ENCODE results near the gene SUN1. TPM values are rescaled to one million over a fixed set of nuclear protein-coding genes. Genes with fewer than 3 reads are reported as not detected.

SUN1 gene
- total and polyA plus RNA-seq, 2 of the 8 experiments (the other 6 are each of a cell fraction or from before 2014, with no cell fraction given), result 108 to 158 TPM

GRCh38 chr7:919114-919442 is 86.8 kb downstream of the SUN1 start:
- no peaks in the 10 kb centered on the region for H3K79me2 ChIP-seq (ENCODE audit: control insufficient read depth in 1 of 2, insufficient read depth in 2 of 2, low read length in 2 of 2)
- no peak overlapping the region for H2BK120ac ChIP-seq (replicated peaks; ENCODE audit: low read depth, low read length)
- H2BK20ac ChIP-seq (ENCODE audit: low read length), result no peak overlapping the region
- H2AK5ac ChIP-seq (ENCODE audit: low read depth, low read length), result no peak overlapping the region
- ChIA-PET POLR2A (ENCODE audit: partially characterized antibody) (no interaction called here), CTCF (ENCODE audit: partially characterized antibody) (interaction anchor here (1.7 kb wide), 1 partner anchor 38 kb away, joined by 5 read pairs; no protein-coding TSS in a partner anchor)
- TF ChIP-seq, protein P1, sequence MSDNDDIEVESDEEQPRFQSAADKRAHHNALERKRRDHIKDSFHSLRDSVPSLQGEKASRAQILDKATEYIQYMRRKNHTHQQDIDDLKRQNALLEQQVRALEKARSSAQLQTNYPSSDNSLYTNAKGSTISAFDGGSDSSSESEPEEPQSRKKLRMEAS (IDR thresholded peaks at IDR 0.05), result no peak
- TF ChIP-seq JUN (IDR thresholded peaks at IDR 0.05; ENCODE audit: low read depth, low read length) (no peak), EGR1 (IDR thresholded peaks at IDR 0.05; ENCODE audit: borderline replicate concordance, low read depth, low read length) (no peak), KDM5A (IDR thresholded peaks at IDR 0.05; ENCODE audit: low read length) (no peak), TAF7 (optimal IDR thresholded peaks at IDR 0.05; ENCODE audit: borderline replicate concordance, low read depth, low read length) (no peak), CREB1 (IDR thresholded peaks at IDR 0.05) (no peak), SIN3A (conservative IDR thresholded peaks at IDR 0.05 in 1 of 2, IDR thresholded peaks at IDR 0.05 in 1 of 2; ENCODE audit: low read depth in 1 of 2, low read length in 2 of 2) (no peak), KDM1A (IDR thresholded peaks at IDR 0.05; ENCODE audit: borderline replicate concordance, low read length) (no peak)
- H2AFZ ChIP-seq (ENCODE audit: low read length), result no peak overlapping the region
- no peaks in the 10 kb centered on the region for H3K79me1 ChIP-seq (ENCODE audit: low read depth, low read length)
- no peak overlapping the region for H4K5ac ChIP-seq (ENCODE audit: insufficient read length, low read depth, low read length)
- no peaks in the 10 kb centered on the region for H4K20me1 ChIP-seq (replicated peaks in 1 of 2; ENCODE audit: control insufficient read depth in 1 of 2, insufficient read depth in 2 of 2, low read length in 2 of 2)
- H3K14ac ChIP-seq (ENCODE audit: insufficient read length), result no peak overlapping the region
- no peak overlapping the region for H2BK5ac ChIP-seq (ENCODE audit: low read depth, low read length)
- no peaks in the 10 kb centered on the region for H3K36me3 ChIP-seq (ENCODE audit: control insufficient read depth in 2 of 4, insufficient read depth in 4 of 4, low read length in 3 of 4)
- no peak overlapping the region for H3K56ac ChIP-seq (replicated peaks; ENCODE audit: insufficient read length, low read depth, low read length)
- no peak for FAIRE-seq
- no peak overlapping the region for H2BK15ac ChIP-seq (ENCODE audit: low read length)
- no peaks in the 10 kb centered on the region for H3K27me3 ChIP-seq (replicated peaks in 1 of 4; ENCODE audit: control insufficient read depth in 3 of 4, extremely low read depth in 1 of 4, insufficient read depth in 3 of 4, low read length in 3 of 4)
- no peak overlapping the region for H2BK12ac ChIP-seq (ENCODE audit: low read depth, low read length)
- H3K9ac ChIP-seq (replicated peaks in 1 of 4; ENCODE audit: extremely low read depth in 1 of 4, low read depth in 3 of 4, low read length in 3 of 4), result no peak overlapping the region
- no peak overlapping the region for H3K4me3 ChIP-seq (ENCODE audit: extremely low read depth in 1 of 4, insufficient read depth in 2 of 4, low read depth in 3 of 4, low read length in 4 of 4)
- H3K23ac ChIP-seq (ENCODE audit: insufficient read length), result no peak overlapping the region
- H3K4me1 ChIP-seq (replicated peaks in 1 of 4; ENCODE audit: control insufficient read depth in 3 of 4, insufficient read depth in 4 of 4, low read length in 3 of 4), result peaks cover 0 to 8% (median 0%) of the 10 kb centered on the region in 4 experiments; a peak in 2 of 7 replicates
- H3K18ac ChIP-seq (ENCODE audit: extremely low read depth, low read length), result no peak overlapping the region
- H3K4me2 ChIP-seq (ENCODE audit: insufficient read depth in 1 of 2, low read depth in 2 of 2, low read length in 2 of 2), result no peak overlapping the region
- H3K4ac ChIP-seq (replicated peaks; ENCODE audit: insufficient read length, low read depth, low read length), result no peak overlapping the region
- H4K91ac ChIP-seq (replicated peaks; ENCODE audit: insufficient read length, low read length), result no peak overlapping the region
- DNase-seq (ENCODE audit: low read depth in 1 of 2, low spot score in 2 of 2), result no peak
- no peaks in the 10 kb centered on the region for H3K9me3 ChIP-seq (ENCODE audit: insufficient read depth in 2 of 2, low read depth in 1 of 2, low read length in 1 of 2)
- H4K8ac ChIP-seq (ENCODE audit: extremely low read depth, insufficient read depth, low read length), result no peak overlapping the region; the same call in 1 of the 2 replicates
- H3K27ac ChIP-seq (ENCODE audit: low read depth, low read length), result no peak overlapping the region
- H3K23me2 ChIP-seq (ENCODE audit: low read depth, low read length), result no peaks in the 10 kb centered on the region
- WGBS, 2 experiments (ENCODE audit: extremely low coverage in 1 of 2, insufficient coverage in 1 of 2, insufficient read length in 1 of 2, insufficient replicate concordance in 2 of 2, low coverage in 1 of 2, low lambda C conversion rate in 2 of 2, missing lambda C conversion rate in 1 of 2), result 92% methylated on average over 11 of the region's 13 CpGs; no CpG with 5 or more reads in 1 of the 2 experiments
